Measurements from ENCODE around the gene RETN. TPM values are rescaled to one million over a fixed set of nuclear protein-coding genes. Genes with fewer than 3 reads are reported as not detected.

Gene RETN
- total and polyA plus RNA-seq, 8 donors: 6.2 to 41.4 (median 9.6) TPM; not detected in 5

DNA sequence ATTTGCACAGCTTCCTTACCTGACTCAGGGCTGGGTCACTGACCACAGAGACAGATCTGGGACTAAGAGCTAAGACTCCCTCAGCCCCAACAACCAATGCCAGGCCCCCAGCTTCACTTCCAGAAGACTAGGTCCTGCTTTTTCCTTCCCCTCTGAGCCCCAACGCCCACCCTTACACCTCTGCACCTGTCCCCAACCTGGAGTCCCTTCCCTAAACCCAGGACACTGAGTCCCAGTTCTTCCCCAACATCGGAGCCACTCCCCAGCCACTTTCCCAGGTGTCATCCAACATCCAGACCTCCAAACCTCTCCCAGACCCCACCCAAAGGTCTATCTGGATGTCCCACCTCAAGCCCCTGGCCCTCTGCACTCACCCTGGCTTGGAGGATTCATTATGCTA, 30.2 kb downstream of the RETN start:
- intact Hi-C loops (cut with DNase I; ENCODE audit: low total_unique reads): no loop called here
- Histone ChIP-seq H3K9me3 (no peaks in the 10 kb centered on the region), H3K27me3 (peaks cover 4 to 83% (median 33%) of the 10 kb centered on the region in 3 donors), H3K4me1 (no peaks in the 10 kb centered on the region), H3K27ac (no peak overlapping the region), H3K36me3 (no peaks in the 10 kb centered on the region), H3K4me3 (no peak overlapping the region)
- TF ChIP-seq EP300 (IDR thresholded peaks at IDR 0.05): no peak
- TF ChIP-seq, protein P1, sequence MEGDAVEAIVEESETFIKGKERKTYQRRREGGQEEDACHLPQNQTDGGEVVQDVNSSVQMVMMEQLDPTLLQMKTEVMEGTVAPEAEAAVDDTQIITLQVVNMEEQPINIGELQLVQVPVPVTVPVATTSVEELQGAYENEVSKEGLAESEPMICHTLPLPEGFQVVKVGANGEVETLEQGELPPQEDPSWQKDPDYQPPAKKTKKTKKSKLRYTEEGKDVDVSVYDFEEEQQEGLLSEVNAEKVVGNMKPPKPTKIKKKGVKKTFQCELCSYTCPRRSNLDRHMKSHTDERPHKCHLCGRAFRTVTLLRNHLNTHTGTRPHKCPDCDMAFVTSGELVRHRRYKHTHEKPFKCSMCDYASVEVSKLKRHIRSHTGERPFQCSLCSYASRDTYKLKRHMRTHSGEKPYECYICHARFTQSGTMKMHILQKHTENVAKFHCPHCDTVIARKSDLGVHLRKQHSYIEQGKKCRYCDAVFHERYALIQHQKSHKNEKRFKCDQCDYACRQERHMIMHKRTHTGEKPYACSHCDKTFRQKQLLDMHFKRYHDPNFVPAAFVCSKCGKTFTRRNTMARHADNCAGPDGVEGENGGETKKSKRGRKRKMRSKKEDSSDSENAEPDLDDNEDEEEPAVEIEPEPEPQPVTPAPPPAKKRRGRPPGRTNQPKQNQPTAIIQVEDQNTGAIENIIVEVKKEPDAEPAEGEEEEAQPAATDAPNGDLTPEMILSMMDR (IDR thresholded peaks at IDR 0.05): no peak
- no peak for TF ChIP-seq POLR2AphosphoS5 (IDR thresholded peaks at IDR 0.05)
- TF ChIP-seq POLR2A (IDR thresholded peaks at IDR 0.05): no peak
- no peak for DNase-seq
- 30 to 49% (median 34%) methylated on average over 2 of the region's 2 CpGs for WGBS, 5 donors

DNA sequence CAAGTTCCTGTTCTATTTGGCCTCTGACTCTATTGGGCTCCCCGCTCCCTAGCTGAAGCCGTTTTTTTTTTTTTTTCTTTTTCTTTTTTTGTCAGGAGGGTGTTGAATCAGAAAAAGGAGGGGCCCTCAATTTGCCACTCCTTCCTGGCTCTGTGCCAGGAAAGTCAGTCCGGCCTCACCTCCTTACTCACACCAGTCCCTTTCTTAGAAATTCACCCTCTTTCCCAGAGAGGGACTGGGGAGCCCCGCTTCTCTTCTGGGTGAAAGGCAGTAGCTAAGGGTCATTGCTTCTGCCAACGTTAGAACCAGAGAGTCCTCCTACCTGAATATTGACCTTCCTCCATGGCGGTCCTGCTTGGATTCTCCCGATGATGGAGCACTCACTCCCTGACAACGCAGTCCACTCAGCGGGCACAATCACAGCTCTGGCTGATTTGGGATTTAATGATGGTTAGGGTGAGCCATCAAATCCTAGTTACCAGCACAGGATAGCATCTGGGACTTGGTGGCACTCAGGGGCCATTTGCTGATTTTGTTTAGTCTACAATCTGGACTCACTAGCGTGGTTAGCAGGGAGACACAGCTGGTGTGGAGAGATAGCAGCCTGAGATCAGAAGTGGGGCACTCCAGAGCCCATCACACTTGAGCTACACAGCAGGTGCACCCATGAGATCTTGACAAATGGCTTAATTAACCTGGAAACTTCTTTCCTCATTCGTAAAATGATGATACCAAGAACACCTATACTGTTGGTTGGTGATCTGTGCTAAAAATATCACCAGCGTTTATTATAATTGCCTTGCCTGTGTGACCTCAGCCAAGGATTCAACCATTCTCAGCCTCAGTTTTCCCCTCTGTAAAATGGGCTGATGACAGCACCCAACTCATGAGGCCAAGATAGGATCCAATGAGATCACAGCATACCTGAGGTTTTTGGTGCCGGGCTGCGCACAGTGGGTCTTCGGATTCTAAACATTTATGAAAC, 30.9 kb downstream of the RETN start:
- WGBS, 5 donors: 50 to 55% (median 53%) methylated on average over 15 of the region's 15 CpGs
- Histone ChIP-seq H3K9me3 (no peaks in the 10 kb centered on the region), H3K36me3 (no peaks in the 10 kb centered on the region), H3K4me3 (no peak overlapping the region), H3K27me3 (peaks cover 4 to 87% (median 35%) of the 10 kb centered on the region in 3 donors), H3K27ac (no peak overlapping the region), H3K4me1 (no peaks in the 10 kb centered on the region)
- no peak for DNase-seq
- TF ChIP-seq POLR2A (IDR thresholded peaks at IDR 0.05) (no peak), POLR2AphosphoS5 (IDR thresholded peaks at IDR 0.05) (no peak), EP300 (IDR thresholded peaks at IDR 0.05) (no peak)
- TF ChIP-seq, protein P1 (IDR thresholded peaks at IDR 0.05): no peak
- intact Hi-C loops (cut with DNase I; ENCODE audit: low total_unique reads): no loop called here

DNA sequence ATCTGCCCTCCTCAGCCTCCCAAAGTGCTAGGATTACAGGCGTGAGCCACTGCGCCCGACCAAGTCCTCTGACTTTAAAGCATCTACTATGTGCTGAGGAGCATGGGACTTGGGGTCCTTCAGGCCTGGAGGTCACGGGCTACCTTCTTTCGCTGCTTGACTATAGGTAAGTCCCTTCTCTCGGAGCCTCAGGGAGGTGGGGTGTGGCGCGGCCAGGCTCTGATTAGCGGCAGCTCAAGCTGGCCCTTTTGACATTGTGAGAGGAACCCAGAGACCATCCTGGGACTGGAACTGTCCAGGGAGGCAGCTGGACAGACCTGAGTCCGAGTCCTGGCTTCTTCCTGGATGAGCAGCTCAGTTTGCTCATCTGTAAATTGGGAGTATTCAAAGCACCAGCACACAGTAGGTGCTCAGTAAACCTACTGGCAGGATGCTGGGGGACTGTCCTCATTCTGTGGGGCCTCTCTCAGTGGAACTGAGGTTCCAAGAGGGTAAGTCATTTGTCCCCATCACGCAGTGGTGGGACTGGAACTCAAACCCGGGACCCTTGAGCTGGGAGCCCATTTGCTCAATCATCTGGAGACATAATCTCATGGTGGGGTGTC, 32.3 kb downstream of the RETN start:
- Histone ChIP-seq H3K9me3 (no peaks in the 10 kb centered on the region), H3K4me1 (peaks cover 0 to 6% (median 0%) of the 10 kb centered on the region in 4 donors), H3K27ac (no peak overlapping the region), H3K4me3 (no peak overlapping the region), H3K36me3 (no peaks in the 10 kb centered on the region), H3K27me3 (peaks cover 4 to 89% (median 35%) of the 10 kb centered on the region in 3 donors)
- 86 to 100% (median 90%) methylated on average over 1 to 12 of the region's 12 CpGs for WGBS, 5 donors
- intact Hi-C loops (cut with DNase I; ENCODE audit: low total_unique reads): no loop called here
- TF ChIP-seq, protein P1 (IDR thresholded peaks at IDR 0.05): no peak
- TF ChIP-seq POLR2AphosphoS5 (IDR thresholded peaks at IDR 0.05) (no peak), EP300 (IDR thresholded peaks at IDR 0.05) (no peak), POLR2A (IDR thresholded peaks at IDR 0.05) (no peak)
- DNase-seq: no peak

DNA sequence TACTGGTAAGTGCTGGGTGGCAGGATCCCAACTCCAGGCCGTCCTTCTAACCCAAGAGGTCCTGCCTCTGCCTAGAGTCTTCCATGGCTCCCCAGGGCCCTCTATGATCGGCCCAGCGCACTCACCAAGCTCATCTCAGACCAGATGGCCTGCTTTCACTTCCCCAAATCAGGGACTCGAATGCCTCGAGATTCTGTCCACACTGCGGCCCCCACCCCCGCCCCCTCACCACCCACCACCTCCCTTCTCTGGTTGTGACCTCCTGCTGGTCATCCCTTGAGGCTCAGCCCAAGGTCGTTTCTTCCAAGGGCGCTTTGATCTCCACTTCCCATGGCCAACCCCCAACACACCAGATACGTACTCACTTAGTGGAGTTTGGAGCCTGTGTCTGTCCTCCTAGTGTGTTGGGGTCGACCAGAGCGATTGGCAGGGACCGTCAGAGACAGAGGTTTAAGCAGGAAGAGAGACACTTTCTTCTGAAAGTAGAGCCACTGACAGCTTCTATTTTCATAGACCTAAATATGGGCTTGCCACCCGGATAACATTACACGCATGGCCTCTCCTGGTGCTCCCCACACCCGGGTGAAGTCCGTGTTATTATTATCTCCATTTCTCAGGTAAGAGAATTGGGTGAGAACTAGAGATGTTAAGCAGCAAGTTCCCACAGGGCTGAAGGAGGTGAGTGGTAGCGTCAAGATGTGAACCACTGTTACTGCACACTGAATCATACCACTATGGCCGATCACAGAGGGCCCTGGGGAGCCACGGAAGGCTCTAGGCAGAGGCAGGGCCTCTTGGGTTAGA, 33.0 kb downstream of the RETN start, which contains the start of gene FCER2:
TSS of gene FCER2 (minus strand) at position 478 of the 804 bp plus-strand sequence. CDS start 2,371 bp downstream, outside the sequence.
- Histone ChIP-seq H3K27ac (no peak within 1 kb of the TSS), H3K4me3 (no peak within 1 kb of the TSS), H3K36me3 (no peaks in the 10 kb centered on the region), H3K9me3 (no peaks in the 10 kb centered on the region), H3K27me3 (peaks cover 4 to 82% (median 29%) of the 10 kb centered on the region in 3 donors), H3K4me1 (peaks cover 0 to 9% (median 0%) of the 10 kb centered on the region in 4 donors)
- intact Hi-C loops (cut with DNase I; ENCODE audit: low total_unique reads): no loop called here
- DNase-seq: no peak
- TF ChIP-seq POLR2A (IDR thresholded peaks at IDR 0.05) (no peak), EP300 (IDR thresholded peaks at IDR 0.05) (no peak), POLR2AphosphoS5 (IDR thresholded peaks at IDR 0.05) (no peak)
- TF ChIP-seq, protein P1 (IDR thresholded peaks at IDR 0.05): no peak
- 54 to 59% (median 59%) methylated on average over 18 to 20 of the region's 20 CpGs for WGBS, 5 donors
